HepG2 (cell line): Measurements from ENCODE around the gene SEC14L2. TPM values are rescaled to one million over a fixed set of nuclear protein-coding genes. Genes with fewer than 3 reads are reported as not detected.

Experiments
- DR1 ChIP-seq: sonication (generic); formaldehyde crosslinking; IDR thresholded peaks from 2 replicates; pipeline ENCODE4 v1.8.0; 2021; ENCODE audit warnings: mild to moderate bottlenecking, missing genetic modification reagents, inconsistent platforms
- FOSL2 ChIP-seq: sonication (generic); formaldehyde crosslinking; IDR thresholded peaks from 2 replicates; pipeline ENCODE4 v1.4.0; 2020; ENCODE audit warnings: missing genetic modification reagents
- GATAD2A ChIP-seq: IDR thresholded peaks from 2 replicates; pipeline ENCODE4 v1.6.1; 2016
- HNF4G ChIP-seq, 2 experiments: sonication (generic) in 1 of 2; formaldehyde crosslinking in 1 of 2; IDR thresholded peaks; 2 replicates each; pipeline versions ENCODE4 v1.4.0 to v1.6.1; 2011 to 2020; ENCODE audit warnings: borderline replicate concordance in 2 of 2, low read depth in 2 of 2, mild to moderate bottlenecking in 2 of 2, low read length in 1 of 2, missing genetic modification reagents in 1 of 2, moderate library complexity in 1 of 2
- JUN ChIP-seq: sonication (generic); formaldehyde crosslinking; IDR thresholded peaks from 2 replicates; pipeline ENCODE4 v1.4.0; 2020; ENCODE audit warnings: mild to moderate bottlenecking, missing genetic modification reagents
- JUND ChIP-seq: sonication (generic); formaldehyde crosslinking; IDR thresholded peaks from 2 replicates; pipeline ENCODE4 v1.8.0; 2022; ENCODE audit warnings: mild to moderate bottlenecking, missing genetic modification reagents
- PITX1 ChIP-seq: sonication (generic); formaldehyde crosslinking; IDR thresholded peaks from 2 replicates; pipeline ENCODE4 v1.5.1; 2020; ENCODE audit warnings: mild to moderate bottlenecking, missing genetic modification reagents
- SALL1 ChIP-seq: sonication (generic); formaldehyde crosslinking; IDR thresholded peaks from 2 replicates; pipeline ENCODE4 v1.8.0; 2022; ENCODE audit warnings: mild to moderate bottlenecking, missing genetic modification reagents
- ZBTB39 ChIP-seq: sonication (generic); formaldehyde crosslinking; IDR thresholded peaks from 2 replicates; pipeline ENCODE4 v1.5.0; 2020; ENCODE audit warnings: missing genetic modification reagents
- ZBTB42 ChIP-seq: sonication (generic); formaldehyde crosslinking; IDR thresholded peaks from 2 replicates; pipeline ENCODE4 v1.5.0; 2020; ENCODE audit warnings: mild to moderate bottlenecking, missing genetic modification reagents
- ZNF615 ChIP-seq: sonication (generic); formaldehyde crosslinking; IDR thresholded peaks from 2 replicates; pipeline ENCODE4 v1.5.0; 2020; ENCODE audit warnings: mild to moderate bottlenecking, missing genetic modification reagents, borderline replicate concordance
- polyA plus RNA-seq, 8 experiments: library from polyadenylated mRNA; depleted of rRNA in 3 of 8; stranded (reverse) in 7 of 8; unstranded in 1 of 8; fragments of >200 nt; fragmentation: Illumina TruSeq in 4 of 8; extraction: Trizol in 4 of 8; gene quantifications; 2 replicates each; pipeline versions ENCODE4 v1.2.1 to v1.2.3, GENCODE V29; 2011 to 2016; ENCODE audit warnings: low read depth in 4 of 8, missing spikeins in 1 of 8, mixed read lengths in 1 of 8; ENCODE audit not compliant: insufficient read depth in 1 of 8
- total RNA-seq, 5 experiments: library from RNA; depleted of rRNA; stranded (reverse); fragments of >200 nt; fragmentation: Illumina TruSeq; extraction: Trizol; gene quantifications; 2 replicates each; pipeline ENCODE4 v1.2.3, GENCODE V29; 2016; ENCODE audit warnings: low read depth in 1 of 5
- TF ChIP-seq, protein P1 (sequence below): sonication (generic); formaldehyde crosslinking; IDR thresholded peaks from 2 replicates; pipeline ENCODE4 v1.4.0; 2020; ENCODE audit warnings: missing genetic modification reagents, mild to moderate bottlenecking, borderline replicate concordance
- TF ChIP-seq, protein P2 (sequence below): IDR thresholded peaks from 2 replicates; pipeline ENCODE4 v1.4.0; 2020; ENCODE audit warnings: mild to moderate bottlenecking, missing genetic modification reagents
- TF ChIP-seq, protein P3 (sequence below): sonication (generic); formaldehyde crosslinking; conservative IDR thresholded peaks from 2 replicates; pipeline ENCODE4 v1.4.0; 2020; ENCODE audit warnings: mild to moderate bottlenecking, missing genetic modification reagents, moderate library complexity

The SEC14L2 gene
- total and polyA plus RNA-seq, 2 of the 13 experiments (the other 11 are each of a cell fraction or from before 2014, with no cell fraction given): 4.1 to 5.1 TPM

- TF ChIP-seq FOSL2: peak; percentile 94
- TF ChIP-seq HNF4G (IDR thresholded peaks at IDR 0.05; ENCODE audit: borderline replicate concordance, low read depth, low read length): peak; percentile 41; the same call in 1 of the 2 replicates
- TF ChIP-seq HNF4G (CRISPR knock-in tag; IDR thresholded peaks at IDR 0.05; ENCODE audit: borderline replicate concordance, low read depth): 0 out of 2 replicates have a peak, but pooled peaks have one; percentile 10
- peak; percentile 50; the same call in 1 of the 2 replicates for TF ChIP-seq GATAD2A (CRISPR knock-in tag)
- no peak for TF ChIP-seq DR1 (CRISPR knock-in tag)
- TF ChIP-seq PITX1 (CRISPR knock-in tag): no peak
- peak; percentile 59 for TF ChIP-seq JUND
- TF ChIP-seq, protein P1, sequence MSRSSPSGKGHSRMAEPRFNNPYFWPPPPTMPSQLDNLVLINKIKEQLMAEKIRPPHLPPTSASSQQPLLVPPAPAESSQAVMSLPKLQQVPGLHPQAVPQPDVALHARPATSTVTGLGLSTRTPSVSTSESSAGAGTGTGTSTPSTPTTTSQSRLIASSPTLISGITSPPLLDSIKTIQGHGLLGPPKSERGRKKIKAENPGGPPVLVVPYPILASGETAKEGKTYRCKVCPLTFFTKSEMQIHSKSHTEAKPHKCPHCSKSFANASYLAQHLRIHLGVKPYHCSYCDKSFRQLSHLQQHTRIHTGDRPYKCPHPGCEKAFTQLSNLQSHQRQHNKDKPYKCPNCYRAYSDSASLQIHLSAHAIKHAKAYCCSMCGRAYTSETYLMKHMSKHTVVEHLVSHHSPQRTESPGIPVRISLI (CRISPR knock-in tag): no peak
- peak; percentile 52; the same call in 1 of the 2 replicates for TF ChIP-seq JUN (CRISPR knock-in tag)
- TF ChIP-seq, protein P2, sequence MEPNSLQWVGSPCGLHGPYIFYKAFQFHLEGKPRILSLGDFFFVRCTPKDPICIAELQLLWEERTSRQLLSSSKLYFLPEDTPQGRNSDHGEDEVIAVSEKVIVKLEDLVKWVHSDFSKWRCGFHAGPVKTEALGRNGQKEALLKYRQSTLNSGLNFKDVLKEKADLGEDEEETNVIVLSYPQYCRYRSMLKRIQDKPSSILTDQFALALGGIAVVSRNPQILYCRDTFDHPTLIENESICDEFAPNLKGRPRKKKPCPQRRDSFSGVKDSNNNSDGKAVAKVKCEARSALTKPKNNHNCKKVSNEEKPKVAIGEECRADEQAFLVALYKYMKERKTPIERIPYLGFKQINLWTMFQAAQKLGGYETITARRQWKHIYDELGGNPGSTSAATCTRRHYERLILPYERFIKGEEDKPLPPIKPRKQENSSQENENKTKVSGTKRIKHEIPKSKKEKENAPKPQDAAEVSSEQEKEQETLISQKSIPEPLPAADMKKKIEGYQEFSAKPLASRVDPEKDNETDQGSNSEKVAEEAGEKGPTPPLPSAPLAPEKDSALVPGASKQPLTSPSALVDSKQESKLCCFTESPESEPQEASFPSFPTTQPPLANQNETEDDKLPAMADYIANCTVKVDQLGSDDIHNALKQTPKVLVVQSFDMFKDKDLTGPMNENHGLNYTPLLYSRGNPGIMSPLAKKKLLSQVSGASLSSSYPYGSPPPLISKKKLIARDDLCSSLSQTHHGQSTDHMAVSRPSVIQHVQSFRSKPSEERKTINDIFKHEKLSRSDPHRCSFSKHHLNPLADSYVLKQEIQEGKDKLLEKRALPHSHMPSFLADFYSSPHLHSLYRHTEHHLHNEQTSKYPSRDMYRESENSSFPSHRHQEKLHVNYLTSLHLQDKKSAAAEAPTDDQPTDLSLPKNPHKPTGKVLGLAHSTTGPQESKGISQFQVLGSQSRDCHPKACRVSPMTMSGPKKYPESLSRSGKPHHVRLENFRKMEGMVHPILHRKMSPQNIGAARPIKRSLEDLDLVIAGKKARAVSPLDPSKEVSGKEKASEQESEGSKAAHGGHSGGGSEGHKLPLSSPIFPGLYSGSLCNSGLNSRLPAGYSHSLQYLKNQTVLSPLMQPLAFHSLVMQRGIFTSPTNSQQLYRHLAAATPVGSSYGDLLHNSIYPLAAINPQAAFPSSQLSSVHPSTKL (CRISPR knock-in tag): peak; percentile 62
- TF ChIP-seq, protein P3, sequence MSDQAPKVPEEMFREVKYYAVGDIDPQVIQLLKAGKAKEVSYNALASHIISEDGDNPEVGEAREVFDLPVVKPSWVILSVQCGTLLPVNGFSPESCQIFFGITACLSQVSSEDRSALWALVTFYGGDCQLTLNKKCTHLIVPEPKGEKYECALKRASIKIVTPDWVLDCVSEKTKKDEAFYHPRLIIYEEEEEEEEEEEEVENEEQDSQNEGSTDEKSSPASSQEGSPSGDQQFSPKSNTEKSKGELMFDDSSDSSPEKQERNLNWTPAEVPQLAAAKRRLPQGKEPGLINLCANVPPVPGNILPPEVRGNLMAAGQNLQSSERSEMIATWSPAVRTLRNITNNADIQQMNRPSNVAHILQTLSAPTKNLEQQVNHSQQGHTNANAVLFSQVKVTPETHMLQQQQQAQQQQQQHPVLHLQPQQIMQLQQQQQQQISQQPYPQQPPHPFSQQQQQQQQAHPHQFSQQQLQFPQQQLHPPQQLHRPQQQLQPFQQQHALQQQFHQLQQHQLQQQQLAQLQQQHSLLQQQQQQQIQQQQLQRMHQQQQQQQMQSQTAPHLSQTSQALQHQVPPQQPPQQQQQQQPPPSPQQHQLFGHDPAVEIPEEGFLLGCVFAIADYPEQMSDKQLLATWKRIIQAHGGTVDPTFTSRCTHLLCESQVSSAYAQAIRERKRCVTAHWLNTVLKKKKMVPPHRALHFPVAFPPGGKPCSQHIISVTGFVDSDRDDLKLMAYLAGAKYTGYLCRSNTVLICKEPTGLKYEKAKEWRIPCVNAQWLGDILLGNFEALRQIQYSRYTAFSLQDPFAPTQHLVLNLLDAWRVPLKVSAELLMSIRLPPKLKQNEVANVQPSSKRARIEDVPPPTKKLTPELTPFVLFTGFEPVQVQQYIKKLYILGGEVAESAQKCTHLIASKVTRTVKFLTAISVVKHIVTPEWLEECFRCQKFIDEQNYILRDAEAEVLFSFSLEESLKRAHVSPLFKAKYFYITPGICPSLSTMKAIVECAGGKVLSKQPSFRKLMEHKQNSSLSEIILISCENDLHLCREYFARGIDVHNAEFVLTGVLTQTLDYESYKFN (CRISPR knock-in tag): peak; percentile 30; the same call in 1 of the 2 replicates
- peak; percentile 75; the same call in 1 of the 2 replicates for TF ChIP-seq ZBTB39 (CRISPR knock-in tag)
- 0 out of 2 replicates have a peak, but pooled peaks have one; percentile 33 for TF ChIP-seq SALL1 (CRISPR knock-in tag)
- TF ChIP-seq ZBTB42: no peak
- no peak for TF ChIP-seq ZNF615 (CRISPR knock-in tag)
Observed at GRCh38 chr22:30416403-30416802, 19.6 kb downstream of the SEC14L2 start (continued).
